SK-N-SH (cell line): ENCODE data around the gene BAK1. TPM values are rescaled to one million over a fixed set of nuclear protein-coding genes. Genes with fewer than 3 reads are reported as not detected.

Experiments
- CTCF ChIA-PET: fragments of 300-600, 350-600 bp; formaldehyde crosslinking; extraction: SDS; loops from one replicate; lab custom pipeline; 2021; lab: Yijun Ruan, JAX
- POLR2A ChIA-PET: fragments of 350-600 bp; sonication (Branson Sonifier 250); formaldehyde crosslinking; extraction: SDS; loops from one replicate; lab custom pipeline; 2020; ENCODE audit warnings: antibody characterized with exemption, inconsistent platforms; lab: Yijun Ruan, JAX
- DNase-seq: peaks from one replicate; pipeline ENCODE4 v3.0.0; 2012
- H2AFZ ChIP-seq: fragments of 200-600 bp; sonication (generic); 2 replicates; pipeline ENCODE4 v1.8.1; 2016; ENCODE audit warnings: antibody characterized with exemption, mild to moderate bottlenecking, low read depth
- H3F3A ChIP-seq: fragments of 200-600 bp; sonication (generic); replicated peaks from 2 replicates; pipeline ENCODE3; 2016; ENCODE audit warnings: antibody characterized with exemption, mild to moderate bottlenecking; ENCODE audit not compliant: insufficient read depth
- H3K27ac ChIP-seq, 2 experiments: fragments of 200-500 bp in 1 of 2; fragments of 200-600 bp in 1 of 2; sonication (Bioruptor generic) in 1 of 2; sonication (generic), shearing (Covaris generic) in 1 of 2; 2 replicates each; pipeline versions ENCODE4 v1.5.1 to v1.6.1; 2014 to 2016; ENCODE audit warnings: low read depth in 2 of 2, inconsistent platforms in 1 of 2, low read length in 1 of 2, mild to moderate bottlenecking in 1 of 2, mixed read lengths in 1 of 2
- H3K27me3 ChIP-seq: fragments of 200-600 bp; sonication (generic), shearing (Covaris generic); 2 replicates; pipeline ENCODE4 v1.6.1; 2016; ENCODE audit warnings: mixed run types; ENCODE audit not compliant: insufficient read depth
- H3K36me3 ChIP-seq, 2 experiments: fragments of 200-500 bp in 1 of 2; fragments of 200-600 bp in 1 of 2; sonication (Bioruptor generic) in 1 of 2; sonication (generic) in 1 of 2; replicated peaks in 1 of 2; 2 replicates each; pipeline versions ENCODE3 to v1.5.1; 2014 to 2016; ENCODE audit warnings: low read length in 1 of 2, mild to moderate bottlenecking in 1 of 2; ENCODE audit not compliant: insufficient read depth in 2 of 2, control insufficient read depth in 1 of 2
- H3K4me1 ChIP-seq, 2 experiments: fragments of 200-500 bp in 1 of 2; fragments of 200-600 bp in 1 of 2; sonication (Bioruptor generic) in 1 of 2; sonication (generic), shearing (Covaris generic) in 1 of 2; 2 replicates each; pipeline versions ENCODE4 v1.5.1 to v1.6.1; 2014 to 2016; ENCODE audit warnings: low read depth in 1 of 2, low read length in 1 of 2, mixed run types in 1 of 2; ENCODE audit not compliant: insufficient read depth in 2 of 2, control insufficient read depth in 1 of 2
- H3K4me2 ChIP-seq: fragments of 200-600 bp; sonication (generic), shearing (Covaris generic); 2 replicates; pipeline ENCODE4 v1.6.1; 2017; ENCODE audit warnings: mixed run types
- H3K4me3 ChIP-seq, 2 experiments: fragments of 200-500 bp in 1 of 2; fragments of 200-600 bp in 1 of 2; sonication (Bioruptor generic) in 1 of 2; sonication (generic), shearing (Covaris generic) in 1 of 2; 2 replicates each; pipeline versions ENCODE4 v1.5.1 to v1.8.1; 2014 to 2016; ENCODE audit warnings: low read depth in 2 of 2, inconsistent platforms in 1 of 2, low read length in 1 of 2, mild to moderate bottlenecking in 1 of 2, mixed read lengths in 1 of 2, moderate library complexity in 1 of 2
- H3K79me2 ChIP-seq: fragments of 200-600 bp; sonication (generic); 2 replicates; pipeline ENCODE4 v1.8.1; 2017; ENCODE audit warnings: mild to moderate bottlenecking; ENCODE audit not compliant: insufficient read depth
- H3K9ac ChIP-seq: fragments of 200-600 bp; sonication (generic); 2 replicates; pipeline ENCODE4 v1.6.1; 2017; ENCODE audit warnings: mixed run types
- H3K9me2 ChIP-seq: fragments of 200-600 bp; sonication (generic); 2 replicates; pipeline ENCODE4 v1.6.1; 2017; ENCODE audit warnings: mixed run types
- H3K9me3 ChIP-seq: fragments of 200-600 bp; sonication (generic); 2 replicates; pipeline ENCODE4 v1.6.1; 2017; ENCODE audit warnings: mixed run types, mild to moderate bottlenecking, moderate library complexity
- H4K20me1 ChIP-seq: fragments of 200-600 bp; sonication (generic); 2 replicates; pipeline ENCODE4 v1.6.1; 2017; ENCODE audit warnings: mild to moderate bottlenecking, mixed run types; ENCODE audit not compliant: insufficient read depth
- CHD2 ChIP-seq: fragments of 150-350 bp; IDR thresholded peaks from 2 replicates; pipeline ENCODE4 v1.6.1; 2018; ENCODE audit warnings: low read length; ENCODE audit not compliant: partially characterized antibody
- CTCF ChIP-seq: fragments of 200-600 bp; sonication (generic); IDR thresholded peaks from 2 replicates; pipeline ENCODE4 v1.6.1; 2017; ENCODE audit warnings: antibody characterized with exemption, mild to moderate bottlenecking, moderate library complexity
- EZH2phosphoT487 ChIP-seq: fragments of 200-600 bp; sonication (generic); IDR thresholded peaks from 2 replicates; pipeline ENCODE4 v1.6.1; 2017; ENCODE audit warnings: low read depth, mixed run types, mild to moderate bottlenecking, antibody characterized with exemption, moderate library complexity, borderline replicate concordance
- FOSL2 ChIP-seq: IDR thresholded peaks from 2 replicates; pipeline ENCODE4 v1.4.0; 2012; ENCODE audit warnings: low read depth, mild to moderate bottlenecking, moderate library complexity, borderline replicate concordance
- FOXM1 ChIP-seq: IDR thresholded peaks from 2 replicates; pipeline ENCODE4 v1.4.0; 2012; ENCODE audit warnings: low read depth, mild to moderate bottlenecking
- IRF3 ChIP-seq: fragments of 150-350 bp; IDR thresholded peaks from 2 replicates; pipeline ENCODE4 v1.6.1; 2016; ENCODE audit warnings: mild to moderate bottlenecking, low read depth, low read length
- MEF2A ChIP-seq: IDR thresholded peaks from 2 replicates; pipeline ENCODE4 v1.4.0; 2012; ENCODE audit warnings: low read depth, borderline replicate concordance
- NRF1 ChIP-seq: IDR thresholded peaks from 2 replicates; pipeline ENCODE4 v1.6.1; 2012; ENCODE audit warnings: low read depth, mild to moderate bottlenecking, low read length
- RCOR1 ChIP-seq: fragments of 150-350 bp; IDR thresholded peaks from 2 replicates; pipeline ENCODE4 v1.6.1; 2017; ENCODE audit warnings: antibody characterized with exemption, low read length
- REST ChIP-seq: IDR thresholded peaks from 2 replicates; pipeline ENCODE4 v1.6.1; 2012; ENCODE audit warnings: mild to moderate bottlenecking, low read depth, low read length, moderate library complexity
- RFX5 ChIP-seq: IDR thresholded peaks from 2 replicates; pipeline ENCODE4 v1.6.1; 2012; ENCODE audit warnings: mild to moderate bottlenecking, improper control_type of control experiment, low read length
- TCF12 ChIP-seq: IDR thresholded peaks from 2 replicates; pipeline ENCODE4 v1.4.0; 2012
- USF1 ChIP-seq: IDR thresholded peaks from 2 replicates; pipeline ENCODE4 v1.4.0; 2012; ENCODE audit warnings: low read depth, borderline replicate concordance
- USF2 ChIP-seq: fragments of 150-350 bp; IDR thresholded peaks from 2 replicates; pipeline ENCODE4 v1.6.1; 2017; ENCODE audit warnings: antibody characterized with exemption, low read length, low read depth, borderline replicate concordance
- WGBS: methylation state at CpG from one replicate; pipeline ENCODE4 v1.1.6; 2017; ENCODE audit warnings: low lambda C conversion rate; 5-methylcytosine and 5-hydroxymethylcytosine counted together
- polyA plus RNA-seq, 3 experiments: library from polyadenylated mRNA; depleted of rRNA; stranded (reverse); fragments of >200 nt; gene quantifications; 2 replicates each; pipeline ENCODE4 v1.2.3, GENCODE V29; 2012

Gene BAK1
- polyA plus RNA-seq, 1 of the 3 experiments (the other 2 are of a cell fraction), result 15.4 TPM

GRCh38 chr6:33622456-33623431 is 42.7 kb upstream of the BAK1 start:
- Histone ChIP-seq H3K9me2 (no peaks in the 10 kb centered on the region), H3K79me2 (no peaks in the 10 kb centered on the region), H3K36me3 (no peaks in the 10 kb centered on the region), H3K9ac (no peak overlapping the region), H4K20me1 (no peaks in the 10 kb centered on the region), H3K4me3 (no peak overlapping the region), H3K27ac (no peak overlapping the region; a peak in 1 of 4 replicates), H3F3A (peaks cover 6% of the 10 kb centered on the region), H2AFZ (no peak overlapping the region), H3K4me1 (peaks cover 0 to 19% of the 10 kb centered on the region in 2 experiments; a peak in 1 of 4 replicates), H3K9me3 (no peaks in the 10 kb centered on the region), H3K4me2 (peak overlapping the region; percentile 90; the same call in 1 of the 2 replicates), H3K27me3 (no peaks in the 10 kb centered on the region)
- 90% methylated on average over 6 of the region's 12 CpGs for WGBS
- ChIA-PET CTCF (interaction anchor here (0.8 to 3.3 kb wide), 10 partner anchors 11 to 149 kb away, joined by 3 to 18 read pairs (median 6); no protein-coding TSS in a partner anchor), POLR2A (no interaction called here)
- DNase-seq, result no peak
- no peak for TF ChIP-seq USF2
- no peak for TF ChIP-seq IRF3
- no peak for TF ChIP-seq CTCF
- TF ChIP-seq REST, result no peak
- no peak for TF ChIP-seq MEF2A
- TF ChIP-seq EZH2phosphoT487, result no peak
- no peak for TF ChIP-seq RFX5
- TF ChIP-seq TCF12, result no peak
- TF ChIP-seq NRF1, result no peak
- TF ChIP-seq FOSL2, result no peak
- no peak for TF ChIP-seq FOXM1
- no peak for TF ChIP-seq RCOR1
- no peak for TF ChIP-seq USF1
- no peak for TF ChIP-seq CHD2
